HG03432 (cell line): ENCODE measurements around the gene EFNA1.

Experiments used
- ATAC-seq: cut with Tn5 transposase; IDR thresholded peaks from one replicate; pipeline ENCODE4 v1.9.1; 2021; ENCODE audit warnings: mild to moderate bottlenecking, moderate library complexity; ENCODE audit not compliant: unreplicated experiment

The EFNA1 gene

DNA sequence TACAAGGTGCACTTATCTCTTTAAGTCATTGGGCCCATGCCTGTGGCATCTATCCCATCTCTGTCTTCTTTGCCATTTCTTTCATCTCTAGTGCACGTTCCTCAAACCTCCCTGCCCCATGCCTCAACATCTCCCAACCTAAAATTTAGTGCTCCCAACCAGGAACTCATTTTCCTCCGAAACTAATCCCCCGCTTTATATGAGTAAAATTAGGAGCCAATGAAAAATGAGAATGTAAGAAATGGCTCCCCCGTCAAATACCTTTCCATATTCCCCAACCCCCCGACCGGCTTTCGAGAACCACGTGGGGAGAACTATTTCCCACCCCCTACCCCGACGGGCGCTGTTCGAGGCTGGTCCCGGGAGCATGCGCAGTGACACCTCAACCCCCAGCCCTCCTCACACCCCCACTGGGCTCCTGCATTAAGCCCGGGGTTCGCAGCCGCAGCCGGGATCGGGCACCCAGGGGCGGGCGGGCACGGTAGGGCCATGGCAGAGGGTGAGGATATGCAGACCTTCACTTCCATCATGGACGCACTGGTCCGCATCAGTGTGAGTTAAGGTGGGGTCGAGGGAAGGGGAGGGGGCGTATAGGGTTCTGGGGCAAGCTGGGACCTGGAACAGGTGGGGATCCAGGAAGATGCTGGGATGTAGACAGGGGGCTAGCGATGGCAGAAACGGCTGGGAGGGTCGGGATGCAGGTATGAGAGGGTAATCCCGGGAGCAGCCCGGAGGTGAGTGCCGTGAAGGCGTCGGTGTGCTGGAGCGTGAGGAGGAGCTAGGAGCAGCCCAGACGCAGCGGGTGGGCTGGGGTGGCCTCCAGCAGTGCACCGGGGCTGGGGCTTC is 46.0 kb downstream of the EFNA1 start, which contains the start of gene TRIM46:
TSS of gene TRIM46 (plus strand) at position 372 of the 846 bp plus-strand sequence. CDS start at position 490, 118 bp downstream.
- no peak for ATAC-seq

DNA sequence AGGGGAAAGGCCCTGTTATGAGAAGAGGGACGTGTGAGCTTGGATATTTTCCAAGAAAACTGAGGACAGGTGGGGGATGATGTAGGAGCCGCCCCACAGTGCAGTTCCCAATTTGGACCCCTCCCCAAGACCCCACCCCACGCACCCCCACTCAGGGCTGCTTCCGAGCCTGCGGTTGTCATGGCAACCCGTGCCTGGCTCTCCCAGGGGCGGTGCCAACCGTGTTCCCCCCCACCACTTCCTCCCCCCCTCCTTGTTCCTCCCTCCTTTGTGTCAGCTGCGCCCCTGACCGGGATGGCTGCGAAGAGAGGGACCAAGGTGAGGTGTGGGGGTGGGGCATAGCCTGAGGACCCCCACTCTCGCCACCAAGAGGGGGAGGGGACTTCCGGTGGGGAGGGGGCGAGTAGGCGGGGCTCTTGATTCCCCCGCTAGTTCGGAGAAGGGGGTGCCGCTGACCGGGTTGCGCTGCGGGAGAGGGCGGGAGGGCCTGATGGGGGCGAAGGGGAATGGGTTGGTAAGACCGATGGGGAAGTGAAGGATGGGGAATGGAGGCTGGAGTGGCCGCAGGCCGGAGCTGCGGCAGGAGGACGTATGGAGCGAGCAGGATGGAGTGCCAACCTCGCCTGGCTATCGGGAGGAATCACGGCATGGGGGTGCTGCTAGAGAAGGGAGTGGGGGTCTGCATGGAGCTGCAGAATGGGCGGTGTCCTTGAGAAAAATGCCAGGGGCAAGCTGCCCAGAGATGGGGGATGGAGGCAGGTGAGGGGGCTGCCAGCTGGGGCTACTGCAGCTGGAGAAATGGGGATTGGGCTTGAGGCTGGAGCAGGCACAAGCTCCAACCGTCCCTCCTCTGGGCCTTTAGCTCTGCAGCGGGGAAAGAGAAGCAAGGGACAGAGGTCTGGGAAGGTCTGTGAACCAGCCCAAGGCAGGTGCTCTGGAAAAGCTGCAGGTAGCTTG is 46.9 kb downstream of the EFNA1 start:
- ATAC-seq = no peak

DNA sequence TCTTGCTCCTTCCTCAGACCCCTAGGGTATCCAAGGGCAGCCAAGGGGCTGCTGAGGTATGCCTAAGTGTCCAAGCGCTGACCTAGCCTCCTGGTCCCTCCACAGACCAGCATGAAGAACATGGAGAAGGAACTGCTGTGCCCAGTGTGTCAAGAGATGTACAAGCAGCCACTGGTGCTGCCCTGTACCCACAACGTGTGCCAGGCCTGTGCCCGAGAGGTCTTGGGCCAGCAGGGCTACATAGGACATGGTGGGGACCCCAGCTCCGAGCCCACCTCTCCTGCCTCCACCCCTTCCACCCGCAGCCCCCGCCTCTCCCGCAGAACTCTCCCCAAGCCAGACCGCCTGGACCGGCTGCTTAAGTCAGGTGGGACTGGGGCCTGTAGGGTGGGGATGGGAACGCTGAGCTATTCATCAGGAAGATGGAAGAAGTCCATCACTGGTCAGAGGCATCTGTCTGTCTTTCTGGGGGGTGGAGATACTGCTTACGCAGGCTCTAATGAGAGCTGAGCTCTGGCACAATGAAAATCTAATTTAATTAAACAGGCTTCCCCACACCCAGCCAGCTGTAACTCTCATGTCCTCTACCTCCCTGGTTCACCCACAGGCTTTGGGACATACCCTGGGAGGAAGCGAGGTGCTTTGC is 47.7 kb downstream of the EFNA1 start:
- ATAC-seq = no peak

DNA sequence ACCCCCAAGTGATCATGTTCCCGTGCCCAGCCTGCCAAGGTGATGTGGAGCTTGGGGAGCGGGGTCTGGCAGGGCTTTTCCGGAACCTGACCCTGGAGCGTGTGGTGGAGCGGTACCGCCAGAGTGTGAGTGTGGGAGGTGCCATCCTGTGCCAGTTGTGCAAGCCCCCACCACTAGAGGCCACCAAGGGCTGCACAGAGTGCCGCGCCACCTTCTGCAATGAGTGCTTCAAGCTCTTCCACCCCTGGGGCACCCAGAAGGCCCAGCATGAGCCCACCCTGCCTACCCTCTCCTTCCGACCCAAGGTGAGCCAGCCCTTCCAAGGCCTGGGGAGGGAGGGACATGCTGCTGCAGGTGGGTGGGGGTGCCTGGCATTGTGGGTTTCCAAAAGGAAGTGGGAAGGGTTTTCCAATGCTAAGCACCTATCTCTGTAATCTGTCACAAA is 48.3 kb downstream of the EFNA1 start:
- no peak for ATAC-seq

DNA sequence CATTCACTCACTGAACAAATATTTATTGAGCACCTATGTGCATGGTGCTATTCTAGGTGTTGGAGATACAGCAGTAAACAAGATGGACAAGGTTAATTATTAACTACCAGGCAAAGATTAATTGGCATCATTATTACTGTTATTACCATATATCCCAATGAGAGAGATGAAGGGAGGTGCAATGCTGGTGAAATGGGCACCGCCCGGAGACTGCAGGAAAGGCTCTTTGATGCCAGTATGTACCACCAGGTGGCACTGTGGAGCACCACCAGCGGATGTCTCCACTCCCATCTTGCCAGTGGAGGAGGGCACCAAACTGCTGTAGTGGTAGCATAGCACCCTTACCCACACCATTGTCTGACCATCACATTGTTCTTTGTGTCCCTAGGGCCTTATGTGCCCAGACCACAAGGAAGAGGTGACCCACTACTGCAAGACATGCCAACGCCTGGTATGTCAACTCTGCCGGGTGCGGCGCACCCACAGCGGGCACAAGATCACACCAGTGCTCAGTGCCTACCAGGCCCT is 48.9 kb downstream of the EFNA1 start:
- ATAC-seq = no peak

DNA sequence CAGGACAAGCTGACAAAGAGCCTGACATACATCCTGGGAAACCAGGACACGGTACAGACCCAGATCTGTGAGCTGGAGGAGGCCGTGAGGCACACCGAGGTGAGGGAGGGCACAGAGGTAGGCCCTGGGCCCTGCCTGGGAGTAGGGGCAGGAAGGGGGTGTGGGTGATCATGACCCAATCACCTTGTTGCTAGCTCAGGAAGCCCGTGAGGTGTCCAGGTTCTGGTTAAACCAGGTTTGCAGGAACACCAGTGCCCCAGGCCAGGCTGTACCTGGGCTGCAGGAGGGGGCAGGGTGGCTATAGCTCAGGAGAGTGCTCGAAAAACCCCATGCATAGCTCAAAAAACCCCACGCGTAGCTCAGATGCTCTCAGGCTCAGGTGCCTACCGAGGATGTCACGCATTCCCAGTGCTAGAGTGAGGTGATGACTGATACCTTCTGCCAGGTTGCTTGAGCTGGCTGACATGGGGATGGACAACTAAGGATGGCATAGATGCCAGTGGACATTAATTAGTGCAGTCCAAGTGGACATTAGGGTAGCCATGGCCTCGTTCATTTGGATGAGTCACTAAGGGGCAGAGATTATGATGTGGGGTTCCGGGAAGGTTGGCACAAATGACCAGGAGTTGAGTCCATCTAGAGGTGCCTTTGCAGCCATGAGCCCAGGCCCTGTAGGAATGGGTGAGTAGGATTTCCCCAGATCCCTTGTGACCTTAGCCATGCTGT is 49.7 kb downstream of the EFNA1 start:
- ATAC-seq = no peak

DNA sequence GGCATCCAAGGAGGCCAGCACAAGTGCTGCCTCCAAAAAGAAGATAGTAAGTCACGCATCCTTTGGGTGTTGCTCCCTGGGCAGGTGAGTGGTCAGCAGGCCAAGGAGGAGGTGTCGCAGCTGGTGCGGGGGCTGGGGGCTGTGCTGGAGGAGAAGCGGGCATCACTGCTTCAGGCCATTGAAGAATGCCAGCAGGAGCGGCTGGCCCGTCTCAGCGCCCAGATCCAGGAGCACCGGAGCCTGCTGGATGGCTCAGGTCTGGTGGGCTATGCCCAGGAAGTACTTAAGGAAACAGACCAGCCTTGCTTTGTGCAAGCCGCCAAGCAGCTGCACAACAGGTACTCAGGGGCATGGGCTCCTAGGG is 50.2 kb downstream of the EFNA1 start:
- no peak for ATAC-seq

DNA sequence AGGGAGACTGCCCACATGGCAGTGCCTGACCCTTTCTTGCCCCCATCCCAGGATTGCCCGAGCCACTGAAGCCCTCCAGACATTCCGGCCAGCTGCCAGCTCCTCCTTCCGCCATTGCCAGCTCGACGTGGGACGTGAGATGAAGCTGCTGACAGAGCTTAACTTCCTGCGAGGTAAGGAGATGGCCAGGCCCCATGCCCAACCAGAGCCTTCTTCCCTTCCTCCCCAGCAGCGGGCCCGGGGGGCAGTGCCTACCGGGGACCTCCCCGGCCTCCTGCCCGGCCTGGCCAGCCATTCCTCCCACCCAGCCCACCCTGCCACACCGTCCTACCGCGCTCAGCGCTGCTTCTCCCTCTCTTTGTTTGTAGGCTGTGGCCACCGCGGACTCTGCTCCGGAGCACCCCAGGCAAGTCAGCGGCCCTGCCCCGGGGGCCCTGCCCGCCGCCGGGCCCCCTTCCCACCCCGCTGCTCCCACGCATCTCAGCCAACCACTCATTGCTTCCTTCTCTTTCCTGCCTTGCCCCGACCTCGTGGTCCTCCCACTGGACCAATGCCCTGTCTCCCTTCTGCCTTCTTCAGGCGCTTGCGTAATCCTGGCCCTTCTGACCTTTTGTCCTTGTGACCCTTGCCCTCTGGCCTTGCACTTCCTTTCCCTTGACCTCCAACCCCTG is 50.9 kb downstream of the EFNA1 start:
- ATAC-seq = no peak

DNA sequence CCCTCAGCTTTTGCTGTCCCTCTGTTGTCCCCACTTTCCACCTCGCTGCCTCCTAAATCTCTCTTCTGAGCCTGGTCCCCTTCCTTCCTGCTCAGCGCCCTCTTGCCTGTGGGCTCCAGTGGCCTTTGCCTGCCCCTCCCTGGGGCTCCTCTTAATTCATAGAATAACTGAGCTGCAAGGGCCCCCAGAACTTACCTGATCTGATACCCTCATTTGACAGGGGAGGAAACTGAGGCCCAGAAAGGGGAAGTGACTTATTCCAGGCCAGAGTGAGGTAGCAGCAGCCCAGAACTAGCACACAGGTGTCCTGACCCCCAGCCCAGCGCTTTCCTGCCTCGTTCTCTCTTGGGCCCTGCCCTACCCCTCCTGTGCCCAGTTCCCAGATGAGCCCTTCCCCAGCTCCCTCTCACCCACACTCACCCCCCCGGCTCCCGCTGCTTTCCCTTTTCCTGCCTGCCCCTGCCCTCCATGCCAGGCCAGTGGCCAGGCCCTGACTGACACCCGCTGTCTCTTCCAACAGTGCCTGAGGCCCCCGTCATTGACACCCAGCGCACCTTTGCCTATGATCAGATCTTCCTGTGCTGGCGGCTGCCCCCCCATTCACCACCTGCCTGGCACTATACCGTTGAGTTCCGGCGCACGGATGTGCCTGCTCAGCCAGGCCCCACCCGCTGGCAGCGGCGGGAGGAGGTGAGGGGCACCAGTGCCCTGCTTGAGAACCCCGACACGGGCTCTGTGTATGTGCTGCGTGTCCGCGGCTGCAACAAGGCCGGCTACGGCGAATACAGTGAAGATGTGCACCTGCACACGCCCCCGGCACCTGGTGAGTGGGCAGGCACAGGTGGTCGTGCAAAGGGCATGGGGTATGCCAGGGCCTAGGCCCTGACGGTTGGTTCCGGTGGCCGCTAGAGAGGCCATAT is 51.7 kb downstream of the EFNA1 start:
- no peak for ATAC-seq

DNA sequence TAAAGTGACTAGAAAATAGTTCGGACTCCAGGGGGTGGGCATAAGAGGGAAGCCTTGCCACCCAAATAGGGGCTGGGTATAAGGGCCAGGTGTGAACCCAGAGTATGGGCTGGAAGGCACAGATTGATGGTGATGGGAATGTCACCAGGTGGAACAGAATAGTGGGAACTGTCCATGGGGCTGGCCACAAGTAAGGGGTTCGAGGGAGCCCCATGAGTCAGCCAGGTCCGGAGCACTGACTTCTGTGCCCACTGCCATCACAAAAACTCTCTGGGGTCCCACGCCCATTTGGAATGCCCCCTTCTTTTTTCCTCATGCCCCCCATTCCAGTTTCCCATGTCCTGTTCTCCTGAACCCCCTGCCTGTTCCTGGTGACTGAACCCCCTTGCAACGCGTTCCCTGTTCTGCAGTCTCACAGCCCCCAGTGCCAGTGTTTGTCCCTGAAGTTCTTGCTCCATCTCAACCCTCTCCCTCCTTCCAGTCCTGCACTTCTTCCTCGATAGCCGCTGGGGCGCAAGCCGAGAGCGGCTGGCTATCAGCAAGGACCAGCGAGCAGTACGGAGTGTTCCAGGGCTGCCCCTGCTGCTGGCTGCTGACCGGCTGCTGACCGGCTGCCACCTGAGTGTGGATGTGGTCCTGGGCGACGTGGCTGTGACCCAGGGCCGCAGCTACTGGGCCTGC is 53.8 kb downstream of the EFNA1 start:
- no peak for ATAC-seq

DNA sequence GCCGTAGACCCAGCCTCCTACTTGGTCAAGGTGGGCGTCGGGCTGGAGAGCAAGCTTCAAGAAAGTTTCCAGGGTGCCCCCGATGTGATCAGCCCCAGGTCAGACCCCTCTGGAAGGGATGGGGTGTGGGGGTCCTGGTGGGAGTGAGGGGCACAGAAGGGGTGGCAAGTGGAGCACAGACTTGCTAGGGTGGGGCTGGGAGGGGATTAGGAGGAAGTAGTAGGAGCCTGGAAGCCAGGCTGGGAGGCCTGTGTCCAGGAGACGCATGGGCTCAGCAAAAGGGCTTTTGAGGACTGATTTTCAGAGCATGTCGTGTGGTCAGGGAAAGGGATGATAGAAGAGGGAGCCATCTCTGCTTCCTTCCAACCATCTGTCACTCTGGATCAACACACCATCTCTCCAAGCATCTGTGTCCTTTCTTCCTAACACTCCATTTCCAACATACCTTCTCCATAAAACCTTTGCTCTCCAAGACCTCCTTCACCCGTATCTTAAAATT is 54.4 kb downstream of the EFNA1 start:
- no peak for ATAC-seq

DNA sequence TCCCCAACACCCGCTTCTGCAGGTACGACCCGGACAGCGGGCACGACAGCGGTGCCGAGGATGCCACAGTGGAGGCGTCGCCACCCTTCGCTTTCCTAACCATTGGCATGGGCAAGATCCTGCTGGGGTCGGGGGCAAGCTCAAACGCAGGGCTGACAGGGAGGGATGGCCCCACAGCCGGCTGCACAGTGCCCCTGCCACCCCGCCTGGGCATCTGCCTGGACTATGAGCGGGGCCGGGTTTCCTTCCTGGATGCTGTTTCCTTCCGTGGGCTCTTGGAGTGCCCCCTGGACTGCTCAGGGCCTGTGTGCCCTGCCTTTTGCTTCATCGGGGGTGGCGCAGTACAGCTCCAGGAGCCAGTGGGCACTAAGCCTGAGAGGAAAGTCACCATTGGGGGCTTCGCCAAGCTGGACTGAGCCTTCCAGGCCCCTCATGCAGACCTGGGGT is 56.1 kb downstream of the EFNA1 start:
- no peak for ATAC-seq

DNA sequence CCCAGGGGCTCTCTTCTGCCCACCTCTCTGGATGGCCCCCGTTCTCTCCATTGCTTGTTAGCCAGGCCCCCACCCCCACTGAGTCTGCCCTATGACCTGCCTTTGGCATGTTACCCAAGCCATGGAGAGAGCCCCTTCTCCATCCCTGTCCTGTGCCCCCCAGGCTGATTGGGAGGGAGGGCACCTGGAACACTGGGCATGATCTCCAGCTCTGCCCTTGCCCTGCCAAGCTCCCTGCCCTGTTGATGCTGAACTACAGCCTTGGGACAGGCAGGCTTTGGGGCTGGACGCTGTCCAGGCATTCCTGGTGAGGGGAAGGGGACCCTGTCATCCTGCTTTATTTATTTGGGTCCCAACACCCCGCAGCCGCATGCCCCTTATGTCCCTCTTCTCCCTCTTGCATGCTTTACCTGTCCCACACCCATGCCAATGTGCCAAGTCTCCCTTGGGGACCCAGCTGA is 56.7 kb downstream of the EFNA1 start:
- no peak for ATAC-seq
